SIG-M5 treated with dmso at 0.1 percent for 504 hours (cell line): ENCODE data around the gene NELFB.
A peak's percentile ranks its signal among the peaks of the same experiment; 100 is the strongest.

Experiments
- DNase-seq: peaks from one replicate; lab custom pipeline; 2025; ENCODE audit not compliant: unreplicated experiment; lab: John Stamatoyannopoulos, UW

Gene NELFB

DNA sequence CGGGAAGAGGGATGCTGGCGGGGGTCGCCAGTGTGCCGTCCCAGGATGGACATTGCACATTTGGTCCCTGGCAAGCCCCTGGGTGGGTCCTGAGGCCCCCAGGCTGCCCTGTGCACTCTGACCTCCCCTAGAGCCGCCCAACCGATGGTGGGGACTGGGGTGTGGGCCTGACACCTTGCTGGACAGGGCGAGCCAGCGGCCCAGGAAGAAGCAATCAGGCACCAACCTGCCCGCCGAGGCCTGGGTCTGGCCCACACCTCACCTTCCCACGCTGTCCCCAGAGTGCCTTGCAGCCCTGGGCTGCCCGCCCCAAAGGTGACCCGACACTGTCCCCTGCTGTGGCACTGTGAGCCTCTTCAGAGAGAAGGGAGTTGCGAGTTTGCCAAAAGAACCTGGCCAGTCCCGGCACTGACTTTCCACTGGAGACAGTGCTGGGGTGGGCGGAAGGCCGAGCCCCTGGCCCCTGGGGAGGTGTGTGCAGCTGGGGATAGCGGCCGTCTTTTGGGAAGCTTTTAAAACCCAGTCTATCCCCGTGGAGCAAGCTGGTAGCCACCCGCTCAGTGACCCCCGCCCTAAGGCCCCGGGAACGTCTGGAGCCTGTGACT is 58.9 kb downstream of the NELFB start:
- no peak for DNase-seq

- no peak for DNase-seq
Observed at GRCh38 chr9:137314561-137315560, 59.7 kb downstream of the NELFB start.

GRCh38 chr9:137315581-137316011 is 60.5 kb downstream of the NELFB start:
- no peak for DNase-seq

GRCh38 chr9:137316012-137316981 is 61.2 kb downstream of the NELFB start:
- no peak for DNase-seq

DNA sequence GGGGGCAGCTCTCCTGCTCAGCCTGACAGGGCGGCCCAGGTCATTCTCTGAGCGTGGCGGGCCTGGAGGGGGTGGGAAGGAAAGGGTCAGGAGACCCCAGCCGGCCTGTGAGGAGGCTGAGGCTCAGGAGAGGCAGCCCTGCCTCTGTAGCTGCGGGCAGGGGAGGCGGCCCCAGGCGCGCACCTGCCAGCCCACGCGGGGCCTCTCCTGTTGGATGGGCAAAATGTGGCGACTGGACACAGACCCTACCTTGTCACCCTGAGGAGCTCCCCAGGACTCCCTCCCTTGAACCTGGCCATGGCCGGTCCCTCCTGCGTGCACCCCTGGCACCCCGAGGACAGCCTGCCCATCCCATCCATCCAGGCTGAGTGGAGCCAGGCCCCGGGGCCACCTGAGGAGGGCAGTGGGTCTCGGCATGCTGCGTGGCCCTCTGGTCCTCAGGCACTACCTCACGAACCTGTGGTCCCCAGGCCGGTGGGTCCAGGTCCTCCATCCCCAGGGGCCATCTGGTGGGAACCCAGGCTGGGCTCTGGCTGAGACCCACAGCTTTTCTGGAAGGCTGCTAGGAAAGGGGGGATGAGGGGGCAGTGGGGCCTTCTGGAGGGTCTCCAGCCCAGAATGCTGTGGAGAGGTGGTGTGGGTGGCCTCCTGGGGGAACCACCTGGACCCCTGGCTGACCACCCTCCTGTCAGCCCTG is 62.0 kb downstream of the NELFB start:
- no peak for DNase-seq

- DNase-seq: no peak
Observed at GRCh38 chr9:137317718-137318511, 62.8 kb downstream of the NELFB start.

- no peak for DNase-seq
Observed at GRCh38 chr9:137318602-137319001, 63.5 kb downstream of the NELFB start.

DNA sequence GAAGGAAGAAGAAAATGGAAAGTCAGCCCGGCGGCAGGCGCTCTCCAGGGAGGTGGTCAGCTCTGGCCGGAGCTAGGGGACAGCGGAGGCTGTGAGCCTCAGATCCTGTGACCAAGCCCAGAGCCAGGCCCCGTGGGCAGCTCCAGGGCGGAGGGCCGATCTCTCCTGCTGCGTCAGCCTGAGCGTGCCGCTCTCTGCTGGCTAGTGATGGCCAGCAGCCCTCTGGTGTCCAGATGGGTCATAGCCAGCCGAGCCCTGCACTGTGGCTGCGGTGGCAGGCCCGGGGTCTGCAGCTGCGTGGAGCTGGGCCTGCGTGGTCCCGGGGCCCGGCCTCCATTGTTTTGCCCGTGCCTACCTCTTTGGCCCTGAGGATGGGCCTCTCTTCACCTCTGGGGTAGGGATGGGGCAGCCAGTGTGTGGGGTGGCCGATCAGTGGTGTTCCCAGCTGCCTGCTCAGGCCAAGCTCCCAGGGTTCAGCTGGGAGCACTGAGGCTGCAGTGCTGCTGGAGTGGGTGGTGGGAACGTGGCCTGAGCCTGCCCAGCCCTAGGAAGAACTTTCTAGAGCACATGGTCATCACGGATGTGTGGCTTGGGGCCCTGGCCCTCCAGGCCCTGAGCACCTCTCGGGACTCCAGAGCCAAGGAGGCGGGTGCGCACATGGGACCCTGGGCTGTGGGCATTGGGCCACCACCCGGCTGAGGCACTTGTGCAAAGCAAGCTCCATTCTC is 64.0 kb downstream of the NELFB start:
- no peak for DNase-seq

DNA sequence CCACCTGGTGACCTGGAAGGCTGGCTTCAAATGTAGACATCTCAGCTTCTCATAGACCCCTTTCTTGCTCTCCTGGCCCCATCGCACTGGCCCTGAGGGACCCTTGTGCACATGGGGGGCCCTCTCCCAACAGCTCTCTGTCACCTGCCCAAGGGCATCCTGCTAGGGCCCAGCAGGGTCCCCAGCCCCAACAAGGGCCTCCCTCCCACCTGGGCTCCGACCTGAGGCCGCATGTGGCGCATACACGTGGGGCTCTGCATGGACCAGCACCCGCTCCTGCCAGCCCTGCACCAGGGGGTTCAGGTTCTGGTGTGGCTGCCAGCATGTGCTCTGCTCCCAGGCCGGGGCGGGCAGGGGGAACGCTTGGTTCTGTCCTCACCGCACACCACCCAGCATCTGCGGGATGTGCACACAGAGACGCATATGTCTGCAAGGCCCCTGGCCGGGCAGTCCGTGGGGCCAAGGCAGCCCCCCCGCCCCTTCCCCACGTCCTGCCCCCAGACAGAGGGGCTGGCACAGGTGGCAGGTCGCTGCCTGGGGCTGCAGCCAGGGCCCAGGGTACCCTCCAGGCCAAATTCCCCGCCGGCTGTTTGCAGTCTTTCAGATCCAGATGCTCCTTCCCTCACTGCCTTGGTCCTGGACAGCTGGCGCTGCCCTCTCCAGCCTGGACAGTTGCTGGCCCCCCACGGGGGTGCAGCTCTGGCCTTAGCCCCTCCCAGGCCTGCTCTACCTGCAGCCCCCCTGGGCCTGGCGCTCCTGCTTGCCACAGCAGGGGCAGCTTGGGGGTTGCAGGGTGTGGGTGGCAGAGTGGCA is 64.8 kb downstream of the NELFB start:
- DNase-seq: no peak

- DNase-seq: peak; percentile 44
Observed at GRCh38 chr9:137320555-137321384, 65.6 kb downstream of the NELFB start.

GRCh38 chr9:137321726-137322361 is 66.7 kb downstream of the NELFB start:
- DNase-seq: no peak
